Left cardiac atrium (tissue), 4 donors: Measurements from ENCODE around the gene SULT1C3. TPM values are rescaled to one million over a fixed set of nuclear protein-coding genes. Genes with fewer than 3 reads are reported as not detected.

Experiments used
- ATAC-seq, 2 donors: fragments of 200-7000 bp; cut with Tn5 transposase; one replicate each; pipeline ENCODE4 v1.9.1; 2020; ENCODE audit warnings: mild to moderate bottlenecking in 2 of 2, moderate library complexity in 2 of 2
- DNase-seq: peaks from one replicate; pipeline ENCODE4 v3.0.0-alpha.2; 2020
- intact Hi-C, 2 donors: fragments of 100-400 bp; cut with DNase I; formaldehyde crosslinking; loops; one replicate each; pipeline versions ENCODE4 v1.14.1 to v1.15.1; 2022 to 2023
- total RNA-seq, 2 donors: library from RNA; stranded (reverse); fragmentation: NEBNext Ultra II Directional; extraction: Animal tissue kit (Norgen Biotek cat#: 25700); gene quantifications; one replicate each; pipeline ENCODE4 v1.2.1, GENCODE V29; 2021
- donor health status: DM: no; HTN: yes; CAD: no.
- donor health status: DM: no; HTN: yes; CAD: no; lungs with severe emphysema.
- donor health status: DM: yes; HTN: yes; CAD: no.
- donor health status: Dilated cardiomyopathy.

SULT1C3 gene
- total RNA-seq, 2 donors from 2014 or later = not detected

DNA sequence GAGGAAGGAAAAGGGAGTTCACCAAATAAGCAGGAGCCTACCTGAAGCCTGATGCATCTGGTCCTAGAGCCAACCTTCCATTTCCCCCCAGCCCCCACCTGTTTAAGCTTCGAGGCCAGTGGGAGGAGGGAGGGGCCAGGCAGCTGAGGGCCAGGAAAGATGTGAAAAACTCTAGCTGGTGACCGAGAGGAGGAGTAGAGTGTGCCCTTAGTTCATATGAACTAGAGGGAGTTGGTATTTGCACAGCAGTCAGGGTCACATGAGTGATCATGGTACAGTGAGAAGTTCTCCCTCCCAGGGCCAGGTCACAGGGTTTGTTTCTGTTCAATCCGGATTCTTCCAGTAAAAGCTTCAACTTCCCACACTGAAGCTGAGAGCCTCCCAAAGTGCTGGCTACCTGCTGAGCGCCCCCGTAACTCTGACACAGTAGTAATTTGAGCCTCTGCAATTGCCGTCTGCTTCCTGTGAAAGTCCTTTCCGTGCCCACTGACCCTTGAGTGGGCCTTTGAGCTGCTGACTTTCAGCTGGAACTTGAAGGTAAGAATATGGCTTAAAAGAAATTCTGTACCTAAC is 48.9 kb downstream of the SULT1C3 start, which contains the start of gene SULT1C2:
Gene SULT1C2 (plus strand): TSS at position 362 of the 573 bp plus-strand sequence. CDS start 4,773 bp downstream, outside the sequence.
- intact Hi-C loops = no loop called here
- ATAC-seq = peak in 1 of 2 donors; percentile 65

GRCh38 chr2:108293850-108294249 is 54.1 kb downstream of the SULT1C3 start:
- no peak for ATAC-seq
- no peak for DNase-seq
- intact Hi-C loops = no loop called here

More for the DNA sequence above, 48.9 kb downstream of the SULT1C3 start, which contains the start of gene SULT1C2:
- peak; percentile 44 for DNase-seq

DNA sequence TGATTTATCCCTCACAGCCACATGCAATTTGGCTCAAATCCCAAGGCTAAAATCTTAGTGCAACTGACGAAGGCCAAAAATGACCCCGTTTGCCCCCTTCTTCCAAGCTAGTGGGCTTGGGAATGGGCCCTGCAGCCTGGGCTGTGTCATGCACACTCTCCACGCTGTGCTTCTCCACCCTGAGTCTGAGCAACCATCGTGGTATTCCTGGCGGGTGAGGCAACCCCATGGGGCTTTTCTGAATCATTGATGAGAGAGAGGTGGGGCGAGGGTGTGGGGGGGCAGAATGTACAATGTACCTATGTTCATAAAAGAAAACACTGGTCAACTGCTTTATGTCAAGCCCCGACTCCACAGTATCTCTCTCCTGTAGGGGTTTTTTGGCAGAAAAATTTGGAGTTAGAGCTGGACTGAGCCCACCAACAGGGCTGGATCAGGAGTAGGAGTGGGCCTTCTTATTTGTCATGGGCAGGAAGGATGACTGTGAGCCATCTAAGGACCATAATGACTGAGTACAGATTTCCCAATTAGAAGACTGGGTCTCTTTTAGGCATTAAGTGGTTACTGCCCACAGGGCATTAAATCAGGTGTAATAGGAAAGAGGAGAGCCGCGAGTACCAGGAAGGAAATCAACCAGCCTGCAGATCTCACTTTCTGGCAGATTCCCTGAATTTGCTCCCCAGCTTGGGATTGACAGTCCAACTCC is 57.8 kb downstream of the SULT1C3 start:
- ATAC-seq (no peak), DNase-seq (no peak)
- intact Hi-C loops = no loop called here

- intact Hi-C loops = no loop called here
- DNase-seq = no peak
- no peak for ATAC-seq
These were observed 61.8 kb downstream of the SULT1C3 start for GRCh38 chr2:108301558-108301957.

DNA sequence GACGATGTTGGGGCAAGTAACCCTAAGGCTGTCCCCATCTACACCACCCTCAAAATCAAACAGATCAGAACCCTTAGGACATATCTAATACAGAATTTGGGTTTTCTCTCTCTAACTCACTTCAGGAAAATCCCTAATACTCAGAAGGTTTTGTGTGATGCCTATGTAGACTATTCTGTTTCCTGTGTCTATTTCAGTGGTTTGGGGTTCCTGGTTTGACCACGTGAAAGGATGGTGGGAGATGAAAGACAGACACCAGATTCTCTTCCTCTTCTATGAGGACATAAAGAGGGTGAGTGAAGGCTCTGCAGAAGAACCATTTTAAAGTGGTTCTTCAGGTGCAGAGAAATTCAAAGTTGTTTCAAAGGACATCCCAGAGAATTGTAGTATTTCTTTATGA is 65.2 kb downstream of the SULT1C3 start:
- intact Hi-C loops = no loop called here
- ATAC-seq = no peak
- no peak for DNase-seq

DNA sequence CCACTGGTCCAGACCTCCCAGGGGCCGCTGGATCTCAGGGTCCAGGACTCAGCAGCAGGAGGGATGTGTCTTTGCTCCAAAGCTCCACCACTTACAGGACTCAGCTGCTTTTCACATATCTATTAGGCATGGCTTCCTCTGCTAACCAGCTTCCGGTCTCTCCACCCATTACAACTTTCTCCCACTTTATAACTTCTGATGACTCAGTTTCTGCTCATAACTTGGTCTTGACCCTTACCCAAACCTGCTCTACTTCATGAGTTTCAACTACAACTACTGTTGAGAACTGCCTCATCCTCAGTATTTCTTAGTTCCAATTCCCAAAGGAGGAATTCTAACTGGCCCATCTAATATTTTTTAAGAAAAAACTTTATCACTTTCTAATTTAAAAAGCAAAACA is 66.1 kb downstream of the SULT1C3 start:
- intact Hi-C loops = no loop called here

DNA sequence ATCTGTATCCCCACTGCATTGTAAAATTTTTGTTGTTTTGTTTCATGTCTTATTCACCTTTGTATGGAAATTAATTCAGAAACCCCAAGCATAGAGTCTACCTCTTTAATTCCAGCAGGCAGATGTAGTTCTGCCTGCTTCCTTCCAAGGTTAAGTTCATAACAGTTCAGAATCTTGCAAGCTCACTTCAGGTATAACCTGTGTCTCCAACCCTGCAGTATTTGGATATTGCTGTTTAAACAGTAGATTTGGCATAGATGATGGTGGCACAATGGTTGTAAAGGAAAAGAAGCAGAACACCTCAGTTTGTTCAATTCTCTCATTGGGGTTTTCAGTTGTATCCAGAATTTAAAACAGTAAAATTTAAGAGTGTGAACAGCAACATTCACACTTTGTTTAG is 70.1 kb downstream of the SULT1C3 start:
- ATAC-seq (no peak), DNase-seq (no peak)
- intact Hi-C loops = no loop called here

More for the DNA sequence above, 66.1 kb downstream of the SULT1C3 start:
- DNase-seq (no peak), ATAC-seq (no peak)

Other genes with a start within 250 kb of the SULT1C3 start
- gene SULT1C2, start 48.9 kb downstream of the SULT1C3 start, total RNA-seq = under 1 TPM; 0.24 to 0.86 TPM
- gene SULT1C4, start 138.0 kb downstream of the SULT1C3 start, total RNA-seq = 1 to 10 TPM; 4.5 to 9.6 TPM
- 10 to 100 TPM; 18.4 to 25.0 TPM for gene GCC2, start 209.2 kb downstream of the SULT1C3 start, total RNA-seq